RCC 7860 (cell line): ENCODE data around the gene TPST2.

Experiments used
- DNase-seq: peaks from one replicate; pipeline ENCODE4 v3.0.0-alpha.2; 2015; ENCODE audit warnings: low spot score
- FAIRE-seq: peaks from 2 replicates; lab custom pipeline; 2012; peaks lifted over from hg19 to GRCh38; lab: Jason Lieb, UNC

TPST2 gene

DNA sequence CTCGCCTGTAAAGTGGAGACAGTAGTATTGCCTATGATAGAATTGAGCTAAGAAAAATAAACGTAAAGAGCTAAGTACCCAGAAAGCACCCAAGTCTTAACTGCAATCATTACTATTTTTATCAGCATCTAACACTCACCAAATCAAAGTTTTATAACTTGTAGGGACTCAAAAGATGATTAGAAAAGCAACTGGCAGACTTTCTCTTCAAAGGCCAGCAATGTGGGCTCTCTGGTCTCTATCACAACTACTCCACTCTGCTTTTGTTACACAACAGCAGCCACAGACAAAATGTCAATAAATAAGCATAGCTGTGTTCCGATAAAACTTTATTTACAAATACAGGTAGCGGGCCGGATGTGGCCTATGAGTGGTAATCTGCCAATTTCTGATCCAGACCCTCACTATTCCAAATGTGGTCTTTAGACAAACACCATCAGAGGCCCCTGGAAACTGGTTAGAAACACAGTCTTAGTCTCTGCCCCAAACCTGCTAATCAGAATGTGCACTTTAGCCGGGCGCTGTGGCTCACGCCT is 8.2 kb downstream of the TPST2 start:
- FAIRE-seq (no peak), DNase-seq (no peak)

GRCh38 chr22:26581026-26581425 is 8.9 kb downstream of the TPST2 start:
- DNase-seq (no peak), FAIRE-seq (no peak)

GRCh38 chr22:26580240-26580962 is 9.5 kb downstream of the TPST2 start:
- DNase-seq = no peak
- no peak for FAIRE-seq

- FAIRE-seq = no peak
- no peak for DNase-seq
Measured at GRCh38 chr22:26579331-26579886, 10.5 kb downstream of the TPST2 start.

GRCh38 chr22:26577081-26577480 is 12.9 kb downstream of the TPST2 start:
- no peak for FAIRE-seq
- no peak for DNase-seq

- FAIRE-seq = no peak
- DNase-seq = no peak
Measured at GRCh38 chr22:26576026-26576680, 13.8 kb downstream of the TPST2 start.

GRCh38 chr22:26574001-26574723 is 15.8 kb downstream of the TPST2 start:
- DNase-seq (no peak), FAIRE-seq (no peak)

GRCh38 chr22:26573026-26573662 is 16.8 kb downstream of the TPST2 start:
- no peak for FAIRE-seq
- no peak for DNase-seq

DNA sequence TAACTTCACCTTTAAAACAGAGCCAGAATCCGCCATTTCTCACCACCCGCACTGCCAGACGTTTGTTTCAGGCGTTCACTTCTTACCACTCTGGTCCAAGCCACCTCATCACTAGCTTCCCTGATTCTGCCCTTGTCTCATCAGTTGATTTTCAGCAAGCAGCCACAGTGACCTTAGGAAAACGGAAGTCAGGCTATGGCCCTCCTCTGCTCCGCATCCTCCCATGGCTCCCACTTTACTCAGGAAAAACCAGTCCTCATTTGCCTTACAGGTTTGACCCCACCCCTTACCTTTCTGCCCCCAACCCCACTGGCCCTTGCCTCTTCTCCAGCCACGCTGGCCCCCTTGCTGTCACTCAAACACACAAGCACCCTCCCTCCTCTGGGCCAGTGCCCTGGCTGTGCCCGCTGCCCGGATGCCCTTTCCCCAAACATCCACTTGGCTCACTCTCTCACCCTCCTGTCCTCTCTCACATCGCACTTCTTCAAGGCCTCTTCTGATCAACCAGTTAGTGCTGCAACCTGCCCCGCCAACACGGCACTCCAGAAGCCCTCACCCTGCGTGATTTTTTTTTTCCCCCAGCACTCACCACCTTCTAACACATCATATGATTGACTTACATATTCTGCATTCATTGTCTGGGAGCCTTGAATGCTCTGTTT is 18.9 kb downstream of the TPST2 start:
- no peak for FAIRE-seq
- DNase-seq = no peak

- FAIRE-seq (no peak), DNase-seq (no peak)
Measured at GRCh38 chr22:26570115-26570514, 19.8 kb downstream of the TPST2 start.

- DNase-seq = no peak
- no peak for FAIRE-seq
Measured at GRCh38 chr22:26568207-26568706, 21.7 kb downstream of the TPST2 start.

DNA sequence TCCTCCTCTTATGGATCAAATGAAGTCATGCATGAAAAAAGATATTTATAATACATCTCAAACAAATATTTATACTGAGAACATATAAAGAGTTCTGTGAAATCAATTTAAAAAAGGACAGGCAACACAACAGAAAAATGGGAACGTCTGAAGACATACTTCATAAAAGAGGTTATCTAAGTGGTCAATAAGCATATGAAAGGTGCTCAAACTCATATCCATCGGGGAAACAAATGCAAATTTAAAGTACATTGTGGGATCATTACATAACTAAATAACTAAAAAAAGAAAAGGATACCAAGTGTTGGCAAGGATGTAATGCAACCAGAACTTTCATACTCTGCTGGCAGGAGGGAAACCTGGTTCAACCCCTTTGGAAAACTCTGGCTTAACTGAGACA is 22.3 kb downstream of the TPST2 start:
- no peak for FAIRE-seq

GRCh38 chr22:26566994-26567393 is 22.9 kb downstream of the TPST2 start:
- DNase-seq = no peak
- no peak for FAIRE-seq

More for the DNA sequence above, 22.3 kb downstream of the TPST2 start:
- no peak for DNase-seq

- FAIRE-seq = no peak
Measured at GRCh38 chr22:26565889-26566288, 24.0 kb downstream of the TPST2 start.

DNA sequence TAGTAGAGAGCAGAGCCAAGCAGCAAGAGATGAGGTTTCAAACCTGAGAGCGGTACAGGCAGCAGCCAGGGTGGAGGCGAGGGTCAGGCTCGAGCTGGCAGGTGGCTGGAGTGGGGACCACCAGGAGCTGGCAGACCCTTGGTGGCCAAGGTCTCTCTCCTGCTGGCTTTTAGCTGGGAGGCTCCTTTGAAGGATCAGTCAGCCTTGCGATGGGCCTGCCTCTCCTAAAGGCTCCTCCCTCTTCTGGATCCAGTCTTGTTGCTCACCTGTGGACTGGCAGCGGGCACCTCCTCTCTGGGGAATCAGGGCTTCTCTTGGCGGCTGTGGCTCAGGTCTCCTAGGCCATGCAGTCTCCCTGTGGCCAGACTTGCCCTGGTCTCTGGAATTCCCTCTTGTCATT is 24.8 kb downstream of the TPST2 start:
- no peak for FAIRE-seq
- DNase-seq = no peak

More at GRCh38 chr22:26565889-26566288, 24.0 kb downstream of the TPST2 start:
- DNase-seq = no peak

DNA sequence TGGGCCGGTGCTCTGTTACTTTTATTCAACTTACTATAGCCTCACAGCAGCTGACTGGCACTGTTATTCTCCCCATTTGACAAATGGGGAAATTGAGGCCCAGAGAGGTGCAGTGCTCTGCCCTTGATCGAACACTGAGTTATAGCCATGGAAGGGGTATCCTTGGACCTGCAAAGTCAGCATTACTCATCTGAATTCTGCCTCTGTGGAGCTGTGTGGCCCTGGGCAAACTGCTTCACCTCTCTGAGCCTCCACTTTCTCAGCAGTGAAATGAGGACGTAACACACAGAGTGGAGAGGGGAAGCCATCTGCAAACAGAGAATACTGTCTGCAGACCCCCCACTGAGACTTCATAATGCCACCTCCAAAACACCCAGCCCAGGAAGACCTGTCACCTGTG is 25.3 kb downstream of the TPST2 start:
- FAIRE-seq = no peak

GRCh38 chr22:26564181-26564580 is 25.8 kb downstream of the TPST2 start:
- DNase-seq (no peak), FAIRE-seq (no peak)

More for the DNA sequence above, 25.3 kb downstream of the TPST2 start:
- no peak for DNase-seq

GRCh38 chr22:26563022-26563421 is 26.9 kb downstream of the TPST2 start:
- FAIRE-seq = no peak
- DNase-seq = no peak

DNA sequence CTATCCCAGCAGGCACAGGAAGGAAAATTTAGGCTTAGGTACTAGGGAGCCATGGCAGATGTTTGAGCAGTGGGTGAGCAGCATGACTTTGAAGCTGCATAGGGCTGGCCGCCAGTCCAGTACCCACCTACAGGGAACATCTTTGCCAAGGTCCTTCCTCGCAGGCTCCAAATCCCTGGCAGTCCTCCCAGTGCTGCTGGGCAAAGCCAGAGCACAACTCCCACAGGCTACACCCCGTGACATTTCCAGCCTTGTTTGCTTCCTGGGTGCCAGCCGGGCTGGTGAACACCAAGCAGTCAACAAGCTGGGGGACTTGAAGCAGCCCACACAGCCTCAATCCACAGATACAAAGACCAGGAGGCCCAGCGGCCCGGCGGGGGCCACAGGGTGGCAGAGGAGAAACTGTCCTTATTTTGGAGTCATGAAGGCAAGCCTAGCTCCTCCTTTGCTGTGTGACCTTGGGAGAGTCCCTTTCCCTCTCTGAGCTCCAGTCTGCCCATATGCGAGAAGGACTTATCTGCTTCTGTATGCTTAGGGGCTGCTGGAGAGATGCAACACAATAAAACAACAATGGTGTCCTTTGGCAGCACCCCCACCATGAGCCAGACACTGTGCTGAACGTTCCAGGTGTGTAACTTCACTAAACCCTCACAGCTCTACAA is 28.0 kb downstream of the TPST2 start:
- DNase-seq = no peak
- no peak for FAIRE-seq
